Measurements from ENCODE around the gene APLP1.

GRCh38 chr19:35847911-35848310, 20.5 kb upstream of the APLP1 start:
- TF ChIP-seq CTCF (conservative IDR thresholded peaks at IDR 0.05; ENCODE audit: low read depth, low read length): no peak
- no peak for TF ChIP-seq EZH2 (IDR thresholded peaks at IDR 0.05; ENCODE audit: borderline replicate concordance, low read depth, low read length, poor library complexity, severe bottlenecking)
